Pancreas (tissue), 10 donors: ENCODE measurements around the gene CASP10. TPM values are rescaled to one million over a fixed set of nuclear protein-coding genes. Genes with fewer than 3 reads are reported as not detected.

ENCODE experiments used
- ATAC-seq, 4 donors: fragments of 200-7000 bp; cut with Tn5 transposase; one replicate each; pipeline versions ENCODE4 v1.8.0 to v1.9.1; 2020; ENCODE audit warnings: mild to moderate bottlenecking in 4 of 4, moderate library complexity in 4 of 4
- DNase-seq, 6 donors: peaks; one replicate each; pipeline ENCODE4 v3.0.0-alpha.2; 2020
- FAIRE-seq: peaks from 2 replicates; lab custom pipeline; 2012; peaks lifted over from hg19 to GRCh38; lab: Jason Lieb, UNC
- H3K27ac ChIP-seq, 4 donors: fragments of 200-600 bp; sonication (generic); 1 replicate in 3 of 4; 2 replicates in 1 of 4; pipeline versions ENCODE4 v1.5.0 to v1.8.0; 2020
- H3K27me3 ChIP-seq, 4 donors: fragments of 200-600 bp; one replicate each; pipeline ENCODE4 v1.8.0; 2021
- H3K36me3 ChIP-seq, 3 donors: fragments of 200-600 bp; sonication (generic) in 1 of 3; one replicate each; pipeline versions ENCODE4 v1.5.0 to v1.8.0; 2020 to 2021
- H3K4me1 ChIP-seq, 3 donors: fragments of 200-600 bp; one replicate each; pipeline ENCODE4 v1.8.0; 2021
- H3K4me3 ChIP-seq, 4 donors: fragments of 200-600 bp; sonication (generic) in 2 of 4; one replicate each; pipeline versions ENCODE4 v1.5.0 to v1.8.0; 2020 to 2021
- H3K9me3 ChIP-seq, 4 donors: fragments of 200-600 bp; one replicate each; pipeline ENCODE4 v1.8.0; 2021
- WGBS, 2 donors: extraction: QIAGEN DNeasy Blood & Tissue Kit; methylation state at CpG; one replicate each; pipeline ENCODE4 v1.1.7; 2013; 5-methylcytosine and 5-hydroxymethylcytosine counted together
- intact Hi-C, 3 donors: fragments of 100-400 bp; cut with DNase I; formaldehyde crosslinking; loops; one replicate each; pipeline versions ENCODE4 v1.11.1 to v1.14.2; 2022
- polyA plus RNA-seq, 2 donors: library from polyadenylated mRNA; stranded (reverse); fragments of 200-250 nt; gene quantifications; one replicate each; pipeline ENCODE4 v1.2.3, GENCODE V29; 2013
- total RNA-seq, 6 donors: library from RNA; stranded (reverse); fragmentation: NEBNext Ultra II Directional in 4 of 6; extraction: Animal tissue kit (Norgen Biotek cat#: 25700) in 4 of 6; gene quantifications; one replicate each; pipeline versions ENCODE4 v1.2.1 to v1.2.4, GENCODE V29; 2021 to 2023
- TF ChIP-seq, protein P1 (sequence below), 4 donors: fragments of 200-600 bp; sonication (generic) in 3 of 4; IDR thresholded peaks; one replicate each; pipeline versions ENCODE4 v1.5.0 to v1.8.0; 2021; ENCODE audit warnings: antibody characterized with exemption in 4 of 4
- donor health status: healthy with polysubstance abuse.
- donor health status: DM: no; HTN: no; CAD: no; lungs with moderate emphysema.
- donor health status: DM: no; HTN: no; CAD: no.
- donor health status: control.
- donor health status: control.
- donor health status: Bipolar disorder and iron deficiency.
- donor health status: DM: yes; HTN: yes; CAD: no.
- donor health status: DM: no; HTN: no; CAD: no.
- donor health status: DM: no; HTN: no; CAD: no.
- donor health status: DM: yes; HTN: yes; CAD: no.

The CASP10 gene
- total and polyA plus RNA-seq, 8 donors, result 3.0 to 11.7 (median 5.1) TPM

- WGBS, 2 donors, result 81 to 85% methylated on average over 2 of the region's 2 CpGs
- H3K9me3 ChIP-seq, result no peaks in the 10 kb centered on the region
- no peaks in the 10 kb centered on the region for H3K4me1 ChIP-seq
- no peak for ATAC-seq
- DNase-seq, result no peak
- no peaks in the 10 kb centered on the region for H3K36me3 ChIP-seq
- FAIRE-seq, result no peak
- H3K27me3 ChIP-seq, result no peaks in the 10 kb centered on the region
- intact Hi-C loops, result no loop called here
- H3K27ac ChIP-seq, result no peak overlapping the region
- TF ChIP-seq, protein P1, sequence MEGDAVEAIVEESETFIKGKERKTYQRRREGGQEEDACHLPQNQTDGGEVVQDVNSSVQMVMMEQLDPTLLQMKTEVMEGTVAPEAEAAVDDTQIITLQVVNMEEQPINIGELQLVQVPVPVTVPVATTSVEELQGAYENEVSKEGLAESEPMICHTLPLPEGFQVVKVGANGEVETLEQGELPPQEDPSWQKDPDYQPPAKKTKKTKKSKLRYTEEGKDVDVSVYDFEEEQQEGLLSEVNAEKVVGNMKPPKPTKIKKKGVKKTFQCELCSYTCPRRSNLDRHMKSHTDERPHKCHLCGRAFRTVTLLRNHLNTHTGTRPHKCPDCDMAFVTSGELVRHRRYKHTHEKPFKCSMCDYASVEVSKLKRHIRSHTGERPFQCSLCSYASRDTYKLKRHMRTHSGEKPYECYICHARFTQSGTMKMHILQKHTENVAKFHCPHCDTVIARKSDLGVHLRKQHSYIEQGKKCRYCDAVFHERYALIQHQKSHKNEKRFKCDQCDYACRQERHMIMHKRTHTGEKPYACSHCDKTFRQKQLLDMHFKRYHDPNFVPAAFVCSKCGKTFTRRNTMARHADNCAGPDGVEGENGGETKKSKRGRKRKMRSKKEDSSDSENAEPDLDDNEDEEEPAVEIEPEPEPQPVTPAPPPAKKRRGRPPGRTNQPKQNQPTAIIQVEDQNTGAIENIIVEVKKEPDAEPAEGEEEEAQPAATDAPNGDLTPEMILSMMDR (IDR thresholded peaks at IDR 0.05), result no peak
- no peak overlapping the region for H3K4me3 ChIP-seq
These were observed 83.7 kb downstream of the CASP10 start for GRCh38 chr2:201266629-201267028.

- Histone ChIP-seq H3K4me1 (no peaks in the 10 kb centered on the region), H3K36me3 (peaks cover 0 to under 1% (median 0%) of the 10 kb centered on the region in 3 donors), H3K9me3 (no peaks in the 10 kb centered on the region), H3K27me3 (no peaks in the 10 kb centered on the region), H3K27ac (no peak overlapping the region), H3K4me3 (no peak overlapping the region)
- ATAC-seq (no peak), FAIRE-seq (no peak), DNase-seq (no peak)
- TF ChIP-seq, protein P1 (IDR thresholded peaks at IDR 0.05), result no peak
- 87 to 90% methylated on average over 12 of the region's 12 CpGs for WGBS, 2 donors
- intact Hi-C loops, result no loop called here
These were observed 84.5 kb downstream of the CASP10 start for GRCh38 chr2:201267278-201268030.

GRCh38 chr2:201269764-201270163 lies 86.8 kb downstream of the CASP10 start:
- H3K27ac ChIP-seq, result no peak overlapping the region
- TF ChIP-seq, protein P1 (IDR thresholded peaks at IDR 0.05), result no peak

GRCh38 chr2:201270293-201271001 lies 87.5 kb downstream of the CASP10 start:
- H3K36me3 ChIP-seq, result peaks cover 0 to 13% (median under 1%) of the 10 kb centered on the region in 3 donors
- intact Hi-C loops, result no loop called here
- H3K27ac ChIP-seq, result no peak overlapping the region
- FAIRE-seq (no peak), DNase-seq (no peak), ATAC-seq (no peak)
- H3K9me3 ChIP-seq, result no peaks in the 10 kb centered on the region
- no peak overlapping the region for H3K4me3 ChIP-seq
- H3K27me3 ChIP-seq, result no peaks in the 10 kb centered on the region
- H3K4me1 ChIP-seq, result no peaks in the 10 kb centered on the region
- WGBS, 2 donors, result 87 to 97% methylated on average over 9 of the region's 9 CpGs
- TF ChIP-seq, protein P1 (IDR thresholded peaks at IDR 0.05), result no peak

More at GRCh38 chr2:201269764-201270163, 86.8 kb downstream of the CASP10 start:
- Histone ChIP-seq H3K36me3 (peaks cover 0 to 13% (median 0%) of the 10 kb centered on the region in 3 donors), H3K4me1 (no peaks in the 10 kb centered on the region), H3K4me3 (no peak overlapping the region), H3K9me3 (no peaks in the 10 kb centered on the region), H3K27me3 (no peaks in the 10 kb centered on the region)
- WGBS, 2 donors, result 91 to 95% methylated on average over 2 of the region's 2 CpGs
- DNase-seq (no peak), FAIRE-seq (no peak), ATAC-seq (no peak)
- intact Hi-C loops, result no loop called here
